LNCAP (cell line): Measurements from ENCODE around the gene DUSP16.

Experiments
- CTCF ChIP-seq: fragments of 450-650 bp; IDR thresholded peaks from 2 replicates; pipeline ENCODE4 v1.5.1; 2017; ENCODE audit warnings: mild to moderate bottlenecking

The DUSP16 gene

GRCh38 chr12:12546314-12546772, 16.3 kb downstream of the DUSP16 start:
- TF ChIP-seq CTCF = no peak

- no peak for TF ChIP-seq CTCF
Measured at GRCh38 chr12:12543959-12544358, 18.7 kb downstream of the DUSP16 start.

GRCh38 chr12:12542964-12543363, 19.7 kb downstream of the DUSP16 start:
- TF ChIP-seq CTCF = no peak

GRCh38 chr12:12542286-12542685, 20.4 kb downstream of the DUSP16 start:
- TF ChIP-seq CTCF = no peak

GRCh38 chr12:12541782-12542181, 20.9 kb downstream of the DUSP16 start:
- TF ChIP-seq CTCF = no peak

GRCh38 chr12:12540261-12541013, 22.2 kb downstream of the DUSP16 start:
- no peak for TF ChIP-seq CTCF

- TF ChIP-seq CTCF = no peak
Measured at GRCh38 chr12:12539028-12539810, 23.4 kb downstream of the DUSP16 start.
